K562 (cell line): ENCODE measurements around the gene LIPJ. TPM values are rescaled to one million over a fixed set of nuclear protein-coding genes. Genes with fewer than 3 reads are reported as not detected.

Experiments used
- ARID1B ChIP-seq: fragments of 450-650 bp; IDR thresholded peaks from 2 replicates; pipeline ENCODE4 v1.6.1; 2016; ENCODE audit warnings: antibody characterized with exemption, mild to moderate bottlenecking, inconsistent platforms
- BCL6 ChIP-seq: fragments of 250-450 bp; sonication (Bioruptor Pico); IDR thresholded peaks from 2 replicates; pipeline ENCODE4 v1.4.0; 2020
- GABPA ChIP-seq: fragments of 200-800 bp; sonication (Bioruptor generic); conservative IDR thresholded peaks from 2 replicates; pipeline ENCODE4 v1.6.1; 2016; ENCODE audit warnings: low read depth, missing genetic modification characterization, missing compliant biosample characterization
- KDM1A ChIP-seq, 2 experiments: fragments of 450-650 bp; IDR thresholded peaks; 2 replicates each; pipeline ENCODE4 v1.6.1; 2016; ENCODE audit warnings: mild to moderate bottlenecking in 2 of 2
- MIER1 ChIP-seq: fragments of 450-650 bp; IDR thresholded peaks from 2 replicates; pipeline ENCODE4 v1.6.1; 2016; ENCODE audit warnings: antibody characterized with exemption, mild to moderate bottlenecking, low read depth
- NRF1 ChIP-seq, 2 experiments: fragments of 450-650 bp; IDR thresholded peaks in 1 of 2; conservative IDR thresholded peaks in 1 of 2; 2 replicates each; pipeline ENCODE4 v1.6.1; 2014; ENCODE audit warnings: mild to moderate bottlenecking in 2 of 2
- POLR2G ChIP-seq: fragments of 200-400 bp; formaldehyde crosslinking; IDR thresholded peaks from 2 replicates; pipeline ENCODE4 v1.6.1; 2017; ENCODE audit warnings: low read depth, mild to moderate bottlenecking, antibody characterized with exemption, low read length, moderate library complexity
- PRMT5 ChIP-seq: sonication (generic); formaldehyde crosslinking; IDR thresholded peaks from 2 replicates; pipeline ENCODE4 v1.5.0; 2020; ENCODE audit warnings: missing genetic modification reagents
- RBFOX2 ChIP-seq: fragments of 200-400 bp; formaldehyde crosslinking; IDR thresholded peaks from 2 replicates; pipeline ENCODE4 v1.6.1; 2017; ENCODE audit warnings: low read depth, mild to moderate bottlenecking, low read length, moderate library complexity
- RBM22 ChIP-seq: fragments of 200-400 bp; formaldehyde crosslinking; IDR thresholded peaks from 2 replicates; pipeline ENCODE4 v1.6.1; 2018; ENCODE audit warnings: low read length, low read depth; ENCODE audit not compliant: poor library complexity, severe bottlenecking
- RBM25 ChIP-seq: fragments of 200-400 bp; formaldehyde crosslinking; IDR thresholded peaks from 2 replicates; pipeline ENCODE4 v1.6.1; 2018; ENCODE audit warnings: low read length, low read depth, moderate library complexity; ENCODE audit not compliant: severe bottlenecking
- SIN3B ChIP-seq: fragments of 450-650 bp; IDR thresholded peaks from 2 replicates; pipeline ENCODE4 v1.6.1; 2017; ENCODE audit warnings: low read depth, mild to moderate bottlenecking, moderate library complexity
- SRSF7 ChIP-seq: fragments of 200-400 bp; formaldehyde crosslinking; optimal IDR thresholded peaks from 2 replicates; pipeline ENCODE3; 2017; ENCODE audit warnings: mild to moderate bottlenecking, low read depth, low read length
- SRSF9 ChIP-seq: fragments of 200-400 bp; formaldehyde crosslinking; IDR thresholded peaks from 2 replicates; pipeline ENCODE4 v1.6.1; 2017; ENCODE audit warnings: low read depth, low read length, borderline replicate concordance
- TGIF2 ChIP-seq: sonication (generic); formaldehyde crosslinking; IDR thresholded peaks from 2 replicates; pipeline ENCODE4 v1.8.1; 2022; ENCODE audit warnings: mild to moderate bottlenecking, missing genetic modification reagents, moderate library complexity
- ZKSCAN3 ChIP-seq: fragments of 250-450 bp; sonication (Bioruptor Pico); IDR thresholded peaks from 2 replicates; pipeline ENCODE4 v1.4.0; 2020
- ZNF121 ChIP-seq: sonication (generic); formaldehyde crosslinking; conservative IDR thresholded peaks from 2 replicates; pipeline ENCODE4 v1.8.0; 2022; ENCODE audit warnings: missing genetic modification reagents
- ZNF175 ChIP-seq: fragments of 200-800 bp; sonication (Bioruptor generic); IDR thresholded peaks from 2 replicates; pipeline ENCODE4 v1.6.1; 2016; ENCODE audit warnings: low read depth, mild to moderate bottlenecking, missing genetic modification characterization, missing compliant biosample characterization
- polyA plus RNA-seq, 8 experiments: library from polyadenylated mRNA; depleted of rRNA in 4 of 8; stranded (reverse) in 5 of 8; unstranded in 3 of 8; fragments of >200 nt; fragmentation: Nextera tagmentation in 2 of 8; fragmentation: Illumina TruSeq in 1 of 8; extraction: Ambion mirVana in 2 of 8; extraction: Trizol in 1 of 8; gene quantifications; 2 replicates each; pipeline versions ENCODE4 v1.2.1 to v1.2.3, GENCODE V29; 2011 to 2014; ENCODE audit warnings: inconsistent platforms in 1 of 8, missing spikeins in 1 of 8
- total RNA-seq, 7 experiments: library from RNA; depleted of rRNA in 6 of 7; stranded (reverse); fragments of >200 nt in 6 of 7; fragmentation: Illumina TruSeq in 2 of 7; extraction: Trizol in 2 of 7; gene quantifications; 2 replicates each; pipeline versions ENCODE4 v1.2.1 to v1.2.3, GENCODE V29; 2011 to 2021; ENCODE audit warnings: low replicate concordance in 1 of 7
- TF ChIP-seq, protein P1 (sequence below), 2 experiments: fragments of 450-650 bp in 1 of 2; sonication (generic) in 1 of 2; formaldehyde crosslinking in 1 of 2; IDR thresholded peaks in 1 of 2; conservative IDR thresholded peaks in 1 of 2; 2 replicates each; pipeline versions ENCODE4 v1.6.1 to v1.8.1; 2016 to 2023; ENCODE audit warnings: mild to moderate bottlenecking in 2 of 2, moderate library complexity in 2 of 2, inconsistent platforms in 1 of 2, missing genetic modification reagents in 1 of 2
- TF ChIP-seq, protein P2 (sequence below), 2 experiments: fragments of 450-650 bp; formaldehyde crosslinking in 1 of 2; IDR thresholded peaks; 2 replicates each; pipeline versions ENCODE4 v1.4.0 to v1.6.1; 2014 to 2020; ENCODE audit warnings: mild to moderate bottlenecking in 2 of 2, borderline replicate concordance in 1 of 2, low read depth in 1 of 2

LIPJ gene
- total and polyA plus RNA-seq, 9 of the 15 experiments (the other 6 are each of a cell fraction or from before 2014, with no cell fraction given) = not detected

DNA sequence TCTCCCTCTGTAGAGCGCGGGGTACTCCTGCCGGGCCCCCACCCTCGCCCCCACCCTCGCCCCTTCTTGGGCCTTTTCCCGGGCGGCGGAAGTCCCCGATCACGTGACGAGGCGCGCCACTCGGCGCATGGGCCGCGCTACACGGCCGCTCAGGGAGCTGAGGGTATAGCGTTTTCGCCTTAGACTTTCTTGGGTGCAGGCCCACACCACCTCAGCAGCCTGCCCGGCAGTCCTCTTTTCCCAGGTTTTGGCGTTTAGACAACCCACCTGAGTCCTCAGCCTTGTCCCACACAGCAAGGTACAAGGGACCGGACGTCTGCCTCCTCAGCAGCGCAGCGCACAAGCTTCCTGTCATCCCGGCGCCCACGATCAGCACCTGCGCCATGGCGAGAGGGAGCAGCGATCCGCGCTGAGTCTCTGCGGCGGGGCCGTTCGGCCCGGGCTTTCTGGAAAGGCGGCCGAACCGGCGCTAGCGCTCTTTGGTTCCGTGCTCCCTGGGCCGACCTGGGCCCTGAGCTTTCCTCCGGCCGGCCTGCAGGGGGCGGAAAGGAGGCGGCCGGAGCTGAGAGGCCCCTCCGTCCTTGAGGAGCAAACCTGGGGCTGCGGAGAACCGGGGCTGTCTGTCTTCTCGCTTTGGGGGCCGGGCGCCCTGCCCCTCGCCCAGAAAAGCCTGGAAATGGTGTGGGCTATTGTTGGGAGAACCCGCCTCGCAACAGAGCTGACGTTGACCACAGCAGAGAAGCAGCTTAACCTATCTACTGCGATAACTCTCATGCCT lies 3.6 kb upstream of the LIPJ start, which contains the start of gene RNLS (continued):
- TF ChIP-seq, protein P1, sequence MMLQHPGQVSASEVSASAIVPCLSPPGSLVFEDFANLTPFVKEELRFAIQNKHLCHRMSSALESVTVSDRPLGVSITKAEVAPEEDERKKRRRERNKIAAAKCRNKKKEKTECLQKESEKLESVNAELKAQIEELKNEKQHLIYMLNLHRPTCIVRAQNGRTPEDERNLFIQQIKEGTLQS (IDR thresholded peaks at IDR 0.05) = no peak
- TF ChIP-seq, protein P1 (CRISPR knock-in tag; conservative IDR thresholded peaks at IDR 0.05) = no peak
- TF ChIP-seq SIN3B = no peak
- TF ChIP-seq POLR2G = peak; percentile 49
- TF ChIP-seq RBFOX2 = peak; percentile 51
- no peak for TF ChIP-seq RBM22
- TF ChIP-seq ZNF175 = no peak
- TF ChIP-seq MIER1 = no peak
- no peak for TF ChIP-seq BCL6 (CRISPR knock-in tag)
- TF ChIP-seq KDM1A (IDR thresholded peaks at IDR 0.05) = no peak
- TF ChIP-seq, protein P2, sequence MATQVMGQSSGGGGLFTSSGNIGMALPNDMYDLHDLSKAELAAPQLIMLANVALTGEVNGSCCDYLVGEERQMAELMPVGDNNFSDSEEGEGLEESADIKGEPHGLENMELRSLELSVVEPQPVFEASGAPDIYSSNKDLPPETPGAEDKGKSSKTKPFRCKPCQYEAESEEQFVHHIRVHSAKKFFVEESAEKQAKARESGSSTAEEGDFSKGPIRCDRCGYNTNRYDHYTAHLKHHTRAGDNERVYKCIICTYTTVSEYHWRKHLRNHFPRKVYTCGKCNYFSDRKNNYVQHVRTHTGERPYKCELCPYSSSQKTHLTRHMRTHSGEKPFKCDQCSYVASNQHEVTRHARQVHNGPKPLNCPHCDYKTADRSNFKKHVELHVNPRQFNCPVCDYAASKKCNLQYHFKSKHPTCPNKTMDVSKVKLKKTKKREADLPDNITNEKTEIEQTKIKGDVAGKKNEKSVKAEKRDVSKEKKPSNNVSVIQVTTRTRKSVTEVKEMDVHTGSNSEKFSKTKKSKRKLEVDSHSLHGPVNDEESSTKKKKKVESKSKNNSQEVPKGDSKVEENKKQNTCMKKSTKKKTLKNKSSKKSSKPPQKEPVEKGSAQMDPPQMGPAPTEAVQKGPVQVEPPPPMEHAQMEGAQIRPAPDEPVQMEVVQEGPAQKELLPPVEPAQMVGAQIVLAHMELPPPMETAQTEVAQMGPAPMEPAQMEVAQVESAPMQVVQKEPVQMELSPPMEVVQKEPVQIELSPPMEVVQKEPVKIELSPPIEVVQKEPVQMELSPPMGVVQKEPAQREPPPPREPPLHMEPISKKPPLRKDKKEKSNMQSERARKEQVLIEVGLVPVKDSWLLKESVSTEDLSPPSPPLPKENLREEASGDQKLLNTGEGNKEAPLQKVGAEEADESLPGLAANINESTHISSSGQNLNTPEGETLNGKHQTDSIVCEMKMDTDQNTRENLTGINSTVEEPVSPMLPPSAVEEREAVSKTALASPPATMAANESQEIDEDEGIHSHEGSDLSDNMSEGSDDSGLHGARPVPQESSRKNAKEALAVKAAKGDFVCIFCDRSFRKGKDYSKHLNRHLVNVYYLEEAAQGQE (IDR thresholded peaks at IDR 0.05; ENCODE audit: borderline replicate concordance) = no peak
- TF ChIP-seq, protein P2 (CRISPR knock-in tag; IDR thresholded peaks at IDR 0.05; ENCODE audit: low read depth) = no peak
- no peak for TF ChIP-seq ARID1B
- TF ChIP-seq GABPA = peak; percentile 81
- TF ChIP-seq RBM25 = no peak
- TF ChIP-seq TGIF2 (CRISPR knock-in tag) = no peak
- no peak for TF ChIP-seq PRMT5 (CRISPR knock-in tag)
- no peak for TF ChIP-seq ZKSCAN3 (CRISPR knock-in tag)
- TF ChIP-seq NRF1 (conservative IDR thresholded peaks at IDR 0.05 in 1 of 2, IDR thresholded peaks at IDR 0.05 in 1 of 2) = peak; percentile 33 to 44; a peak in 3 of 4 replicates
- TF ChIP-seq SRSF7 = no peak
- TF ChIP-seq SRSF9 = no peak
- TF ChIP-seq ZNF121 (CRISPR knock-in tag) = no peak
